K562 treated with DMSO at 1 percent for 4 hours (cell line): ENCODE data around the gene FAM168B. TPM values are rescaled to one million over a fixed set of nuclear protein-coding genes. Genes with fewer than 3 reads are reported as not detected.

Experiments
- total RNA-seq: library from RNA; unstranded; fragments of 300-600 nt; gene quantifications from 2 replicates; pipeline ENCODE4 v1.2.3, GENCODE V29; 2022; ENCODE audit not compliant: insufficient read depth

The FAM168B gene
- 111 and 120 TPM in 2 replicates for total RNA-seq

GRCh38 chr2:131093006-131093695 is at the start of gene FAM168B:
TSS of gene FAM168B (minus strand) at chr2:131093460. CDS start at chr2:131082646, 10,814 bp downstream.

GRCh38 chr2:131105156-131105949 is 12.1 kb upstream of the FAM168B start, which contains the start of gene PLEKHB2:
TSS of gene PLEKHB2 (plus strand) at chr2:131105336. CDS start at chr2:131120942, 15,606 bp downstream.

Other genes with a start within 250 kb of the FAM168B start
- gene PLEKHB2, start 11.9 kb upstream of the FAM168B start, total RNA-seq, result 62.4 and 79.6 TPM in 2 replicates
- 1.7 and 3.2 TPM in 2 replicates for gene POTEE, start 116.1 kb upstream of the FAM168B start, total RNA-seq